ENCODE results near the gene GSK3A. TPM values are rescaled to one million over a fixed set of nuclear protein-coding genes. Genes with fewer than 3 reads are reported as not detected.

The GSK3A gene
- total and polyA plus RNA-seq, 2 of the 4 experiments (the other 2 are of a cell fraction), result 8.1 to 43.3 TPM

GRCh38 chr19:42234364-42234763 is 8.0 kb downstream of the GSK3A start:
- no peak overlapping the region for H3K56ac ChIP-seq (ENCODE audit: extremely low read depth, insufficient read depth, low read length)
- ChIA-PET POLR2A (ENCODE audit: unreplicated experiment) (no interaction called here), CTCF (no interaction called here)
- no peaks in the 10 kb centered on the region for H3K9me3 ChIP-seq (ENCODE audit: control insufficient read depth, insufficient read depth, low read length)
- no peak overlapping the region for H3K4me2 ChIP-seq (ENCODE audit: low read depth, low read length)
- H2AK9ac ChIP-seq (replicated peaks; ENCODE audit: low read depth, low read length, poor library complexity), result no peak overlapping the region
- no peak overlapping the region for H3K4ac ChIP-seq (ENCODE audit: low read depth, low read length)
- H3K4me3 ChIP-seq (ENCODE audit: insufficient read depth, low read depth, low read length), result no peak overlapping the region
- no peak for DNase-seq
- dilution Hi-C loops (cut with HindIII; ENCODE audit: low sequenced_read_pairs, unreplicated experiment) (no loop called here), intact Hi-C loops (cut with micrococcal nuclease) (no loop called here), in situ Hi-C loops (cut with MboI; ENCODE audit: low sequenced_read_pairs) (no loop called here)
- no peak overlapping the region for H3K18ac ChIP-seq (ENCODE audit: low read depth, low read length)
- no peak overlapping the region for H2BK5ac ChIP-seq (ENCODE audit: low read depth, low read length, poor library complexity, severe bottlenecking)
- no peak overlapping the region for H2BK20ac ChIP-seq (ENCODE audit: low read depth, low read length)
- H4K91ac ChIP-seq (ENCODE audit: insufficient read depth, low read depth, low read length), result no peak overlapping the region
- H3K14ac ChIP-seq (replicated peaks; ENCODE audit: low read depth, low read length), result no peak overlapping the region
- no peak overlapping the region for H3K27ac ChIP-seq (ENCODE audit: insufficient read depth, low read length)
- no peak for ATAC-seq (ENCODE audit: low read depth)
- H3K23ac ChIP-seq (ENCODE audit: low read depth, low read length), result no peak overlapping the region
- H3K9me1 ChIP-seq (ENCODE audit: insufficient read depth, low read length), result peaks cover 6% of the 10 kb centered on the region; the same call in 1 of the 2 replicates
- no TSS peak for BruUV-seq (replicated peaks)
- H3K36me3 ChIP-seq (ENCODE audit: control insufficient read depth, insufficient read depth, low read length), result peaks cover 66% of the 10 kb centered on the region
- no peak overlapping the region for H4K5ac ChIP-seq (ENCODE audit: low read depth, low read length)
- H3K27me3 ChIP-seq (ENCODE audit: control insufficient read depth, insufficient read depth, low read length), result no peaks in the 10 kb centered on the region
- TF ChIP-seq RFX5 (IDR thresholded peaks at IDR 0.05; ENCODE audit: low read depth, low read length) (no peak), RAD21 (IDR thresholded peaks at IDR 0.05; ENCODE audit: low read length) (no peak), BHLHE40 (IDR thresholded peaks at IDR 0.05; ENCODE audit: low read depth, low read length) (no peak), CEBPB (IDR thresholded peaks at IDR 0.05; ENCODE audit: low read depth, low read length) (no peak)
- no peak overlapping the region for H2BK15ac ChIP-seq (ENCODE audit: low read depth, low read length)
- no peak overlapping the region for H3K9ac ChIP-seq (ENCODE audit: low read depth, low read length)
- no peaks in the 10 kb centered on the region for H3K4me1 ChIP-seq (ENCODE audit: control insufficient read depth, insufficient read depth, low read length)
- H2BK120ac ChIP-seq (ENCODE audit: low read depth, low read length), result no peak overlapping the region
- no peak overlapping the region for H2AK5ac ChIP-seq (ENCODE audit: low read depth, low read length)
- no peak overlapping the region for H4K8ac ChIP-seq (ENCODE audit: low read depth in 2 of 2, low read length in 2 of 2)
- no peak overlapping the region for H2AFZ ChIP-seq (replicated peaks; ENCODE audit: low read length, poor library complexity)
- peaks cover 62% of the 10 kb centered on the region for H4K20me1 ChIP-seq (ENCODE audit: insufficient read depth, low read length)
- H3K79me1 ChIP-seq (ENCODE audit: low read depth in 1 of 2, low read length in 2 of 2), result peaks cover 32 to 77% of the 10 kb centered on the region in 2 experiments; a peak in 3 of 4 replicates
- WGBS, 2 experiments (ENCODE audit: extremely low coverage in 2 of 2, insufficient read length in 1 of 2), result 100% methylated on average over 2 of the region's 11 CpGs; no CpG with 5 or more reads in 1 of the 2 experiments

Measured in IMR-90 (cell line).